Measurements from ENCODE around the gene LRRC26.

Gene LRRC26

DNA sequence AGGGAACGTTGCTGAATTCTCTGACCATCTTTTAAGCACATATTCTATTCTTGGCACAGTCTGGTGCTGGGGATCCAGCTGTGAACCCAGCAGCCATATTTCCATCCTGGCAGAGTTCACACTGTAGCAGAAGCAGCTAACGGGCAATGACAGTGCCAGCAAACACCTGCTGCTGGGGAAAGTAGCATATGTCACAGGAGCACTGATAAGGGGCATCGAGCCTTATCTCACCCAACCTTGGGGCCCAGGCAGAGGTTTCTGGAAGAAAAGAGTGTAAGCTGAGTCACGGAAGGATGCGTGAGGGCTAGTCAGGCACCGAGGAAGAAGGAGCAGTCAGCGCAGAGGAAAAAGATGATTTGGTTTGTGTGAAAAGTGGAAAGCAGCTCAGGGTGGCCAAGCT, 36.8 kb upstream of the LRRC26 start:
- Histone ChIP-seq H3K27me3 (ENCODE audit: insufficient read depth, low read length) (no peaks in the 10 kb centered on the region), H3K9ac (ENCODE audit: low read depth, low read length) (peak overlapping the region; percentile 98; the same call in 1 of the 2 replicates), H3K4me3 (ENCODE audit: low read length) (peak overlapping the region; percentile 99), H3K9me3 (ENCODE audit: insufficient read depth, low read depth, low read length) (no peaks in the 10 kb centered on the region), H3K36me3 (ENCODE audit: insufficient read depth, low read depth, low read length) (peaks cover 20% of the 10 kb centered on the region; the same call in 1 of the 2 replicates), H3K27ac (ENCODE audit: low read length) (no peak overlapping the region), H3K4me1 (ENCODE audit: insufficient read depth, low read length) (peaks cover 9% of the 10 kb centered on the region)

DNA sequence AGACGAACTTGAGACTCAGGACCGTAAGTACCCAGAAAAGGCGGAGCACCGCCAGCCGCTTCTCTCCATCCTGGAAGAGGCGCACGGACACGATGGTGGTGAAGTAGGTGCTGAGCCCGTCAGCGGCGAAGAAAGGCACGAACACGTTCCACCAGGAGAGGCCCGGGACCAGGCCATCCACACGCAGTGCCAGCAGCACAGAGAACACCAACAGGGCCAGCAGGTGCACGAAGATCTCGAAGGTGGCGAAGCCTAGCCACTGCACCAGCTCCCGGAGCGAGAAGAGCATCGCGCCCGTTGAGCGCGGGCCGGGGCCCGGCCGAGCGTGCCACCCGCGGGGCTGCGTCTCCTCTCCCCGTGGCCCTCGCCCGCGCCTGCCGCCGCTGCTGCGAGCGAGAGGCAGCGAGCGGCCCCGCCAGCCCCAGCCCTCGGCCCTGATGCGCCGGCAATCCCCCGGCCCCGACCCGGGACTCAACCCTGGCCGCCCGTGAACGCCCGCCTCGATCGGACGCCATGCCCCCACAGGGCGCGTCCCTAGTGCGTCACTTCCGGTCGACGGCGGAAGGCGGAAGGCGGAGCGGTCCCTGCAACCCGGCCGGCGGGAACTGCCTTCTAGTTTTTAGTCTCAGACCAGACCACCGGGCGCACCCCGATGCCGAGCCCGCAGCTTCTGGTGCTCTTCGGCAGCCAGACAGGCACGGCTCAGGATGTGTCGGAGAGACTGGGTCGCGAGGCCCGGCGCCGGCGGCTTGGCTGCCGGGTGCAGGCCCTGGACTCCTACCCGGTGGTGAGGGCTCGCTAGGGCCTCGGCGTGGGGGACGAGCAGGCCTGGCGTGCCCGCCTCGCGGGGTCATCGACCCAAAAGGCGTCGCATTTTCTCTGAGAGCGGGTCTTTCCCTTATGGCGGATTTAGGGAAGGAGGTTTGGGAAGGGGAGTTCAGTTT, 35.5 kb upstream of the LRRC26 start, which contains the start of the genes NDOR1 and TMEM203:
TSS of gene NDOR1 (plus strand) at position 575 of the 944 bp plus-strand sequence. CDS start at position 653, 78 bp downstream.
TSS of gene TMEM203 (minus strand) at position 523 of the 944 bp plus-strand sequence. CDS start at position 289, 234 bp downstream.
- Histone ChIP-seq H3K27me3 (ENCODE audit: insufficient read depth, low read length) (no peaks in the 10 kb centered on the region), H3K27ac (ENCODE audit: low read length) (no peak within 1 kb of the TSS), H3K9me3 (ENCODE audit: insufficient read depth, low read depth, low read length) (no peaks in the 10 kb centered on the region), H3K36me3 (ENCODE audit: insufficient read depth, low read depth, low read length) (peaks cover 20% of the 10 kb centered on the region; the same call in 1 of the 2 replicates), H3K4me1 (ENCODE audit: insufficient read depth, low read length) (peaks cover 9% of the 10 kb centered on the region), H3K4me3 (ENCODE audit: low read length) (peak within 1 kb of the TSS; percentile 99), H3K9ac (ENCODE audit: low read depth, low read length) (peak within 1 kb of the TSS; percentile 98)

DNA sequence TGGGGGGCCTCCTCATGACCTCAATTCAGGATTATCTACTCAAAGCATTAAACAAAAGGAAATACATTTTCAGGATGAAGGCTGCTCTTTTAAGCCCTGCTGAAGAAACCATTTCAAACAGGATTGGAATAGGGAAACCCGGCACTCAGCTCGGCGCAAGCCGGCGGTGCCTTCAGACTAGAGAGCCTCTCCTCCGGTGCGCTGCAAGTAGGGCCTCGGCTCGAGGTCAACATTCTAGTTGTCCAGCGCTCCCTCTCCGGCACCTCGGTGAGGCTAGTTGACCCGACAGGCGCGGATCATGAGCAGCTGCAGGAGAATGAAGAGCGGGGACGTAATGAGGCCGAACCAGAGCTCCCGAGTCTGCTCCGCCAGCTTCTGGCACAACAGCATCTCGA, 34.9 kb upstream of the LRRC26 start:
- Histone ChIP-seq H3K27ac (ENCODE audit: low read length) (no peak overlapping the region), H3K4me3 (ENCODE audit: low read length) (peak overlapping the region; percentile 99), H3K4me1 (ENCODE audit: insufficient read depth, low read length) (peaks cover 9% of the 10 kb centered on the region), H3K27me3 (ENCODE audit: insufficient read depth, low read length) (no peaks in the 10 kb centered on the region), H3K9ac (ENCODE audit: low read depth, low read length) (peak overlapping the region; percentile 98; the same call in 1 of the 2 replicates), H3K9me3 (ENCODE audit: insufficient read depth, low read depth, low read length) (no peaks in the 10 kb centered on the region), H3K36me3 (ENCODE audit: insufficient read depth, low read depth, low read length) (peaks cover 20% of the 10 kb centered on the region; the same call in 1 of the 2 replicates)

DNA sequence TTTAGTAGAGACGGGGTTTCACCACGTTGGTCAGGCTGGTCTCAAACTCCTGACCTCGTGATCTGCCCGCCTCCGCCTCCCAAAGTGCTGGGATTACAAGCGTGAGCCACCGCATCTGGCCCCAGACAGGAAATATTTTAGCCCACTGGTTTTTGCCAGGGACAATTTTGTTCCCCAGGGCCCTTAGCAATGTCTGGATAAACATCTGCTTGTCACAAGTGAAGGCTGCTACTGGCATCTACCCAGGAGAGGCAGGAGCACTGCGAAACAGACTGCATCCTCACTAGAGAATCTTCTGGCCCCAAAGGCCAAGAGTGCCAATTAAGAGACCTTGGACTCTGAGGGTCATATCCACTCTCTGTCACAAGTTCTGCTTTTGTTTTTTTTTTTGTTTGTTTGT, 33.1 kb upstream of the LRRC26 start:
- H3K9ac ChIP-seq (ENCODE audit: low read depth, low read length), result no peak overlapping the region
- H3K36me3 ChIP-seq (ENCODE audit: insufficient read depth, low read depth, low read length), result peaks cover 10% of the 10 kb centered on the region; the same call in 1 of the 2 replicates
- no peak overlapping the region for H3K27ac ChIP-seq (ENCODE audit: low read length)
- no peaks in the 10 kb centered on the region for H3K9me3 ChIP-seq (ENCODE audit: insufficient read depth, low read depth, low read length)
- H3K4me3 ChIP-seq (ENCODE audit: low read length), result no peak overlapping the region
- no peaks in the 10 kb centered on the region for H3K27me3 ChIP-seq (ENCODE audit: insufficient read depth, low read length)
- peaks cover 9% of the 10 kb centered on the region for H3K4me1 ChIP-seq (ENCODE audit: insufficient read depth, low read length)

DNA sequence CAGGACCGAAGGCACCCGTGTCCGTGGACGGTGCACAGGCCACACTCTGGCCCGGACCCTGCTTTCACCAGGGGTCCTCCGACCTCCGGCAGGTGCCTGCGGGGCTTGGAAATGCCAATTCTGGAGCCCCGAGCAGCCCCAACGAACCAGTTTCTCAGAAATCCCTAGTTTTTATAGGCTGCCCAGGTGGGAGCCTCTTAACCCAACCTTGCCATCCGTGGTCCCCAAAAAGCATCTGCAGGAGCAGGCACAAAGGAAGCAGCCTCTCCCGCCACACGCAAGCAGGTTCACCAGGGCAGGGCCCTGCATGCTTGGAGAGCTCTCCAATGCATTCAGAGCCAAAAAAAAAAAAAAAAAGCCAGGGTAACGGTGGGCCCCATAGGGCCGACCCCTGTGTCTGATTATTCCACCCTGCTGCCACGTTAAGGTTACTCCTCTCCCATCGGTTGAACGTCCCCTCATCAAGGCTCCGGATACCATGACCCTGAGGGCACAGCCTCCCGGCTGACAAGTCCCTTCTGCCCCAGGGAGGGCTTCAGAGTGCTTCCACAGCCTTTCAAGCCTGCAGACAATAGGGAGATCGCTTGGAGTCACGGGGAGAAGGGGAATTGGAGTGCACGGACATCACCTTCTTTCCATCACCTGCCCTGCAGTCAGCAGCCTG, 31.5 kb upstream of the LRRC26 start:
- H3K4me3 ChIP-seq (ENCODE audit: low read length), result peak overlapping the region; percentile 87
- H3K9ac ChIP-seq (ENCODE audit: low read depth, low read length), result peak overlapping the region; percentile 88
- peaks cover 5% of the 10 kb centered on the region for H3K4me1 ChIP-seq (ENCODE audit: insufficient read depth, low read length)
- no peaks in the 10 kb centered on the region for H3K36me3 ChIP-seq (ENCODE audit: insufficient read depth, low read depth, low read length)
- no peaks in the 10 kb centered on the region for H3K9me3 ChIP-seq (ENCODE audit: insufficient read depth, low read depth, low read length)
- H3K27ac ChIP-seq (ENCODE audit: low read length), result peak overlapping the region; percentile 55
- H3K27me3 ChIP-seq (ENCODE audit: insufficient read depth, low read length), result no peaks in the 10 kb centered on the region

DNA sequence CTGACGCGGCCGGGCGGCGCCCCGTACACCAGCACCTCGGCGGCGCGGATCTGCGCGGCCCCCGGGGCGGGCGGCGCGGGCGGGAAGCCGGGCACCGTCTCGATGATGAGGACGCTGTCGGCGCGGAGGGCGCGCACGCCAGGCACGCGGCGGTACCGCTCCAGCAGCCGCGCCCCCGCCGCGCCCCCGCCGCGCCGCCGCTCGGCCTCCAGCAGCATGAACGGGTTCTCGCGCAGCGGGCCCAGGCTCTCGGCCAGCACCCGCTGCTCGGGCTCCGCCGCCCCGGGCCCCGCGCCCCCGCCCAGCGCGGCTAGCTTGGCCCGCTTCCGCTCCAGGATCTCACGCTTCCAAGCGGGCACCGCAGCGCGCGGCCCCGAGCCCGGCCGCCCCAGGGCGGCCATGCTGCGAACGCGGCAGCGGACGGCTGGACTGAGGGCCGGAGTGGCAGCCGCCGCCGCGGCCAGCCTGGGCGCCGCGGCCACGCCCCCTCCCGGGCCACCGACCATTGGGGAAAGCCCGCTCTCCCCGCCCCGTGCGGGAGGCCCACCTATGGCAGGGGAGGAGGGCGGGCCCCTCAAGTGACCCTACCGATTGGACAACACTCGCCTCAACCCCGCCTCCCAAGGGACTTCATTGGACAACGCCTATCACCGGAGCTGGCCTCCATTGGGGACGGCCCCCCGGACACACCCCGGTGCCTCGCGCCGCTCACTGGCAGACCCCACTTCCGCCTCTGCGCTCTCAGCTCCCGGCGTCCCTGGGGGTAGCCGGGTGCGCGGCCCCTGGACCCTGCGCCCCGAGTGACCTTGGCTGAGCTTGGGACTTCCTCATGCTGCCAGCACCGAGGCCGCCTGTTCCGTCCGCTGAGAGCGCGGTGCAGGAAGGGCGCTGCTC, 30.7 kb upstream of the LRRC26 start, which contains the start of gene TPRN:
TSS of gene TPRN (minus strand) at position 431 of the 894 bp plus-strand sequence. CDS start at position 401, 30 bp downstream.
- Histone ChIP-seq H3K36me3 (ENCODE audit: insufficient read depth, low read depth, low read length) (no peaks in the 10 kb centered on the region), H3K9me3 (ENCODE audit: insufficient read depth, low read depth, low read length) (no peaks in the 10 kb centered on the region), H3K4me1 (ENCODE audit: insufficient read depth, low read length) (peaks cover 2% of the 10 kb centered on the region; the same call in 1 of the 2 replicates), H3K9ac (ENCODE audit: low read depth, low read length) (peak within 1 kb of the TSS; percentile 88), H3K27ac (ENCODE audit: low read length) (peak within 1 kb of the TSS; percentile 55), H3K27me3 (ENCODE audit: insufficient read depth, low read length) (no peaks in the 10 kb centered on the region), H3K4me3 (ENCODE audit: low read length) (peak within 1 kb of the TSS; percentile 87)

DNA sequence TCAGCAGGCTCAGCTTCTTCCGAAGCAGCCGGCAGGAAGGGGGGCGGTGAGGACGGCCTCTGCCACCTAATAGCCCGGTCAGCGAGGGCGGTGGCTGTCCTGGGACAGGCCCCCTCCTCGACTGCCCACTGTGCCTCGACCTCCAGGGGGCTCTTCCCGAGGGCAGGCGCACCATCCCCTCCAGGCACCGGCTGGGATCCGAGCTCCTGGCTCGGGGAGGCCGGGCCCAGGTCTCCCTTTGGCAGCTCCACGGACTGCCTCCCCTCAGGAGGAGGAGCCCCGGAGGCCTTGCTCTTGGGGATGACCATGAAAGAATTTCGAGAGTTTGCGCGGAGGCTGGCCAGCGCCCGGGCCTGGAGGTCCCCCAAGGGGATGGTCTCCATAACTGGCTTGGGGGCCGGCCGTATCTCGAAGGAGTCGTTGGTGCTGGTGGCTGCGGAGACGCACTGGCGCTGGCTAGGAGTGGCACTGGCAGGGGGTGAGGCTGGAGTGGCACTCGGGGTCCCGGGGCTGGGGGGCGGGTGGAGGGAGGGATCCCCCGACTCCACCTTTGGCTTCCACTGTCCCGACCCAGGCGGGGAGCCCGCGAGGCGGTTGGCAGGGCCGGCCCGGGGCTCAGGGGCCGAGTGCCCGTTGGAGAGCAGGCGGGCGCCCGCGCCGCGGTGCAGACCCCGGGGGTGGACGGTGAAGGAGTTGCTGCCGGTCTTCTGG, 29.7 kb upstream of the LRRC26 start:
- Histone ChIP-seq H3K4me1 (ENCODE audit: insufficient read depth, low read length) (peaks cover 2% of the 10 kb centered on the region; the same call in 1 of the 2 replicates), H3K4me3 (ENCODE audit: low read length) (peak overlapping the region; percentile 49; the same call in 1 of the 2 replicates), H3K27me3 (ENCODE audit: insufficient read depth, low read length) (no peaks in the 10 kb centered on the region), H3K27ac (ENCODE audit: low read length) (no peak overlapping the region), H3K36me3 (ENCODE audit: insufficient read depth, low read depth, low read length) (no peaks in the 10 kb centered on the region), H3K9ac (ENCODE audit: low read depth, low read length) (no peak overlapping the region), H3K9me3 (ENCODE audit: insufficient read depth, low read depth, low read length) (no peaks in the 10 kb centered on the region)

DNA sequence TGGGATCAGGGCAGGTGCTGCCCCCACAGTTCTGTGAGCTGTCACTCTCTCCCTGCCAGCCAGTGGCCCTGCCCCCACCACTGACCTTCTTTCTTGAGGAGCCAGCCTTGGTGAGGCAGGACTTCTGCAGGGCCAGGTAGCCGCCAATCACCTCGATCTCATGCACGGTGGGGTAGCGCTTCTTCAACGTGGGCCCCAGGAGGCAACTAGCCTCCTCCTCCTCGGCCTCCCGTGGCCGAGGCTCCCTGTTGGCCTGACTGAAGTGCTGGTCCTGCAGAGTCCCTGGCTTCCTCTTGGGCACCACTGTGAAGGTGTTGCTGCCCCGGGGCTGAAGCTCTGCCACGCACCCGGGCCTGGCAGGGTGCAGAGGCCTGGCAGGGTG, 29.0 kb upstream of the LRRC26 start:
- Histone ChIP-seq H3K27ac (ENCODE audit: low read length) (no peak overlapping the region), H3K9me3 (ENCODE audit: insufficient read depth, low read depth, low read length) (no peaks in the 10 kb centered on the region), H3K36me3 (ENCODE audit: insufficient read depth, low read depth, low read length) (no peaks in the 10 kb centered on the region), H3K4me3 (ENCODE audit: low read length) (no peak overlapping the region; the same call in 1 of the 2 replicates), H3K27me3 (ENCODE audit: insufficient read depth, low read length) (no peaks in the 10 kb centered on the region), H3K9ac (ENCODE audit: low read depth, low read length) (no peak overlapping the region), H3K4me1 (ENCODE audit: insufficient read depth, low read length) (0 out of 2 replicates have a peak, but pooled peaks cover 2% of the 10 kb centered on the region)

DNA sequence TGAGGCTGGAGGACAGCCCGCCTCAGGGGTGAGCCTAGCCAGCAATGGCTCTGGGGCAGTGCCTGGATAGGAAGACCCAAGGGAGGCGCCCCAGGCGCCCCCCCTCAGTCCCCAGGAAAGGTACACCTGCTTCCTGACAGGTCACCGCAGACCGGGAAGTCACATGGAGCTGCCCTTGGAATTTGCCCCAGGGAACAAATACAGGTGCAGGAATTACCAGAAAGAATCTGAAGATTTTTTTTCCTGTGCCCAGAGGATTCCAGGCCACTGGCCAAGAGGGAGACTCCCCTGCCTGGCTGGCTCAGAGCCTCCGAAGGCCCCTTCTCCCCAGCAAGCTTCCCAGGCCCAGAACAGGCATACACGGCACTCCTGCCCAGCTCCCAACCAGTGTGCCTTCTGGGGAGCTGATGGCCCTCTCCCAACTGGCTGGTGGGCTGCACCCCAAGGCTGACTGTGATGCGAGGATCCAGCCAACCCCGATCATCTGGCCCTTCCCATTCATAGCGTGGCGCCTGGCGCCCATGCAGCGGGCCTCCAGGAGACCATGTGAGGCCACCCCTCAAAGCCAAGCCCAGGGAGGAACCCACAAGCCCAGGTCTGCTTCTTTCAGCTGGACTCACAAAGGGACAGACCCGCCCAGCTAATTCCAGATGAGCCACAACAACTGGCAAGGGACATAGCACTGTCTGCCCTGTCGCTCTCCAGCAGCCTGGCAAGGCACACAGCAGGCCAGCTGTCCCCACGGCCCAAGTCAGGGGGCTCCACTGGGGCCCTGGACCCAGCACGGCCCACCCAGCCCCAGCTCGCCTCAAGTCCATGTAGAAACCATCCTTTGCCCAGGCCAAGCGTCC, 28.4 kb upstream of the LRRC26 start:
- Histone ChIP-seq H3K27me3 (ENCODE audit: insufficient read depth, low read length) (no peaks in the 10 kb centered on the region), H3K9ac (ENCODE audit: low read depth, low read length) (no peak overlapping the region), H3K4me1 (ENCODE audit: insufficient read depth, low read length) (0 out of 2 replicates have a peak, but pooled peaks cover 2% of the 10 kb centered on the region), H3K36me3 (ENCODE audit: insufficient read depth, low read depth, low read length) (no peaks in the 10 kb centered on the region), H3K9me3 (ENCODE audit: insufficient read depth, low read depth, low read length) (no peaks in the 10 kb centered on the region), H3K4me3 (ENCODE audit: low read length) (no peak overlapping the region), H3K27ac (ENCODE audit: low read length) (no peak overlapping the region)

Data from iPS-20b (cell line).